ENCODE data around the gene CCDC78. TPM values are rescaled to one million over a fixed set of nuclear protein-coding genes. Genes with fewer than 3 reads are reported as not detected.

Gene CCDC78
- polyA plus RNA-seq, 1 donor (not counting 4 experiments of a cell fraction or from before 2014, with no cell fraction given): 2.5 TPM

DNA sequence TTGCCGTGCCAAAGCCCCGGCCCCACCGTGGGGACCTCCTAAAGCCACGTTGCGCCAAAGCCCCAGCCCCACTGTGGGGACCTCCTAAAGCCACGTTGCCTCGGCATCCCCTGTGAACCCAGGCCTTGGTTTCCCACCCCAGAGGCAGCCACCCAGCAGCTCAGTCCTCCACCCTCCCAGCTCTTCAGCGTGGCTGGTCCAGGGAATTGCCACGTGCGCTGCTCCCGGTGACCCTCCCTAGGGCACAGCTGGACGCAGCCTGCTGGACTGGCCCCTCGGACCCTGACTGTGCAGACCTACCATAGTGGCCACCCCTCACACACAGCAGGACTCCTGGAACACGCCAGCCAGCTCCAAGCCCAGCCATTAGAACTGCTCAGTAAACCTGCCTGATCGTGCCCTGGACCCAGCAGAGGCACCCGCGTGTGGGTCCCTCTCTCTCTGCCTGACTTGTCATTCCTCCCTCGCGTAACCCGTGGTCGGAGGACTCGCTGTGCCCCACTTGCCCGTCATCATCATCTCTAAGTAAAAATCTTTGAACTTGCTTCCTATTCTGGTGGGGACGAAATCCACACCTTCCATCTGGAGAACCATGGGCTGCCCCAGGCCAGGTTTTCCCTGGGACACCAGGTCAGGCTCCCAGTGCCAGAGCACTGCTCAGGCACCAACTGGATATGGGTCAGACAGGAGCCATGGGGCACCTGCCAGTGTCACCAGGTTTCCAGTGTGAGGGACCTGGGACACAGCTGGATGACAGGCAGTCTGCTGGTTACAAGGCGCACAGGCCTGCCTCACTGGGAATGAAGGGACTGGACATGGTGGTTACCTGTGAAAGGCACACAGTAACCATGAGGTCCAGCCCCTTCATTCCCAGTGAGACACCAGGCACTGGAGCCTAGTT lies 9.0 kb upstream of the CCDC78 start:
- Histone ChIP-seq H3K36me3 (ENCODE audit: control insufficient read depth in 2 of 2, extremely low read depth in 1 of 2, insufficient read depth in 2 of 2, low read length in 2 of 2) (peaks cover 25 to 30% of the 10 kb centered on the region in 2 experiments), H2AFZ (ENCODE audit: control insufficient read depth, low read length) (no peak overlapping the region), H3K4me1 (ENCODE audit: control insufficient read depth, extremely low read depth, insufficient read depth, low read length) (peaks cover 13% of the 10 kb centered on the region), H3K4me2 (ENCODE audit: control insufficient read depth, extremely low read depth, insufficient read depth, low read depth, low read length) (no peak overlapping the region), H4K20me1 (ENCODE audit: control insufficient read depth, extremely low read depth, insufficient read depth, low read length) (no peaks in the 10 kb centered on the region), H3K9me3 (ENCODE audit: control insufficient read depth, low read depth, low read length) (no peaks in the 10 kb centered on the region), H3K9me1 (ENCODE audit: control insufficient read depth, extremely low read depth, insufficient read depth, low read length) (no peaks in the 10 kb centered on the region), H3K4me3 (ENCODE audit: control insufficient read depth in 2 of 3, extremely low read depth in 1 of 3, insufficient read depth in 2 of 3, low read depth in 1 of 3, low read length in 3 of 3) (no peak overlapping the region), H3K27ac (ENCODE audit: control insufficient read depth, insufficient read depth, low read length) (no peak overlapping the region), H3K79me2 (ENCODE audit: control insufficient read depth, insufficient read depth, low read length) (peaks cover 9% of the 10 kb centered on the region), H3K27me3 (ENCODE audit: control insufficient read depth, extremely low read depth, insufficient read depth, low read length) (no peaks in the 10 kb centered on the region), H3K9ac (ENCODE audit: control insufficient read depth, extremely low read depth, insufficient read depth, low read length) (no peak overlapping the region)
- dilution Hi-C loops (cut with MboI; ENCODE audit: extremely low pct_ligation_motif_present, low sequenced_read_pairs): no loop called here
- FAIRE-seq: no peak
- TF ChIP-seq EZH2 (IDR thresholded peaks at IDR 0.05; ENCODE audit: low read length): no peak
- TF ChIP-seq, protein P1, sequence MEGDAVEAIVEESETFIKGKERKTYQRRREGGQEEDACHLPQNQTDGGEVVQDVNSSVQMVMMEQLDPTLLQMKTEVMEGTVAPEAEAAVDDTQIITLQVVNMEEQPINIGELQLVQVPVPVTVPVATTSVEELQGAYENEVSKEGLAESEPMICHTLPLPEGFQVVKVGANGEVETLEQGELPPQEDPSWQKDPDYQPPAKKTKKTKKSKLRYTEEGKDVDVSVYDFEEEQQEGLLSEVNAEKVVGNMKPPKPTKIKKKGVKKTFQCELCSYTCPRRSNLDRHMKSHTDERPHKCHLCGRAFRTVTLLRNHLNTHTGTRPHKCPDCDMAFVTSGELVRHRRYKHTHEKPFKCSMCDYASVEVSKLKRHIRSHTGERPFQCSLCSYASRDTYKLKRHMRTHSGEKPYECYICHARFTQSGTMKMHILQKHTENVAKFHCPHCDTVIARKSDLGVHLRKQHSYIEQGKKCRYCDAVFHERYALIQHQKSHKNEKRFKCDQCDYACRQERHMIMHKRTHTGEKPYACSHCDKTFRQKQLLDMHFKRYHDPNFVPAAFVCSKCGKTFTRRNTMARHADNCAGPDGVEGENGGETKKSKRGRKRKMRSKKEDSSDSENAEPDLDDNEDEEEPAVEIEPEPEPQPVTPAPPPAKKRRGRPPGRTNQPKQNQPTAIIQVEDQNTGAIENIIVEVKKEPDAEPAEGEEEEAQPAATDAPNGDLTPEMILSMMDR (optimal IDR thresholded peaks at IDR 0.05 in 1 of 3, IDR thresholded peaks at IDR 0.05 in 1 of 3, conservative IDR thresholded peaks at IDR 0.05 in 1 of 3; ENCODE audit: extremely low read depth in 1 of 3, insufficient read depth in 2 of 3, low read length in 3 of 3): no peak
- no peak for DNase-seq (ENCODE audit: low read depth, low spot score)

DNA sequence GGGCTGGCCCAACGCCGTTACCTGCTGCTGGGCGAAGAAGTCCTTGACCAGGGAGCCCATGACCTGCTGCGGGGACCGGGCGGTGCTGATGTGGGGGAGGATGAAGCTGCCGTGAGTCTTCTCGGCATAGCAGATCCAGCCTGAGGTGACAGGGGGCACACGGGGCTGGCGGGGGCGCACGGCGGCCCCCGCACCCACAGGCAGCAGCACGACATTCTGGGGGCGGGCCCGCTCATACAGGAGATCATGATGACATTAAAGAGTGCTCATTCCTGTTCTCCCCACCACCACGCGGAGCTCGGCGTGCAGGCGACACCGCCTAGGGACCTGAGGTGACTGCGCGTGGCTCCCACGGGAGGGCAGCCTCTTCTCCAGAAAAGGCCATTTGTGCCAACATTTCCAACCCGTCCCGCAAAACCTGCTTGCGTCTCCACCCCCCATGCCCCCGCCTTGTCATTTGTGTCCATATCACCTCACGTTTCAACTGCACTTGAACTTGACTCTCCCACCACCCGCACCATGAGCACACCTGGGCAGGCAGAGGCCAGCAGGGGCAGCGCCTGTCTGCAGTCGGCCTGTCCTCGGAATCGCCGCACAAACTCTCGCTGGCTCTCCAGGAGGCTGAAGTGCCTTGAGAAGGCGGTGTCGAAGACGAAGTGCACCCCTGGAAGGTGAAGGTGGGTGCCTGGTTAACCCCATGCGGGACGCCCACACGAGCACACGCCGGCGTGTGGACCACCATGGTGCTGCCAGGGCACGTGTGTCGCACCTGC lies 8.2 kb upstream of the CCDC78 start:
- H3K36me3 ChIP-seq (ENCODE audit: control insufficient read depth in 2 of 2, extremely low read depth in 1 of 2, insufficient read depth in 2 of 2, low read length in 2 of 2): peaks cover 25 to 33% of the 10 kb centered on the region in 2 experiments
- TF ChIP-seq, protein P1 (optimal IDR thresholded peaks at IDR 0.05 in 1 of 3, IDR thresholded peaks at IDR 0.05 in 1 of 3, conservative IDR thresholded peaks at IDR 0.05 in 1 of 3; ENCODE audit: extremely low read depth in 1 of 3, insufficient read depth in 2 of 3, low read length in 3 of 3): no peak
- no peak for TF ChIP-seq EZH2 (IDR thresholded peaks at IDR 0.05; ENCODE audit: low read length)
- H3K4me3 ChIP-seq (ENCODE audit: control insufficient read depth in 2 of 3, extremely low read depth in 1 of 3, insufficient read depth in 2 of 3, low read depth in 1 of 3, low read length in 3 of 3): no peak overlapping the region
- DNase-seq (ENCODE audit: low read depth, low spot score) (no peak), FAIRE-seq (no peak)
- dilution Hi-C loops (cut with MboI; ENCODE audit: extremely low pct_ligation_motif_present, low sequenced_read_pairs): no loop called here
- H3K27me3 ChIP-seq (ENCODE audit: control insufficient read depth, extremely low read depth, insufficient read depth, low read length): no peaks in the 10 kb centered on the region
- peaks cover 6% of the 10 kb centered on the region for H3K4me1 ChIP-seq (ENCODE audit: control insufficient read depth, extremely low read depth, insufficient read depth, low read length)
- H3K27ac ChIP-seq (ENCODE audit: control insufficient read depth, insufficient read depth, low read length): no peak overlapping the region
- no peaks in the 10 kb centered on the region for H3K9me1 ChIP-seq (ENCODE audit: control insufficient read depth, extremely low read depth, insufficient read depth, low read length)
- peaks cover under 1% of the 10 kb centered on the region for H3K79me2 ChIP-seq (ENCODE audit: control insufficient read depth, insufficient read depth, low read length)
- H4K20me1 ChIP-seq (ENCODE audit: control insufficient read depth, extremely low read depth, insufficient read depth, low read length): no peaks in the 10 kb centered on the region
- no peaks in the 10 kb centered on the region for H3K9me3 ChIP-seq (ENCODE audit: control insufficient read depth, low read depth, low read length)
- H2AFZ ChIP-seq (ENCODE audit: control insufficient read depth, low read length): no peak overlapping the region
- no peak overlapping the region for H3K4me2 ChIP-seq (ENCODE audit: control insufficient read depth, extremely low read depth, insufficient read depth, low read depth, low read length)
- H3K9ac ChIP-seq (ENCODE audit: control insufficient read depth, extremely low read depth, insufficient read depth, low read length): no peak overlapping the region
